ENCODE measurements around the gene ZSWIM2.

GRCh38 chr2:186883666-186884065, 34.7 kb upstream of the ZSWIM2 start:
- no peak for TF ChIP-seq CTCF (conservative IDR thresholded peaks at IDR 0.05 in 1 of 2, IDR thresholded peaks at IDR 0.05 in 1 of 2; ENCODE audit: extremely low read depth in 1 of 2, insufficient read depth in 1 of 2, low read depth in 1 of 2, low read length in 2 of 2)
- TF ChIP-seq EZH2 (IDR thresholded peaks at IDR 0.05; ENCODE audit: borderline replicate concordance, low read length), result no peak
